Colonic mucosa (tissue), 4 donors: ENCODE measurements around the gene EFNA1. TPM values are rescaled to one million over a fixed set of nuclear protein-coding genes. Genes with fewer than 3 reads are reported as not detected.

Experiments used
- DNase-seq: peaks from one replicate; pipeline ENCODE4 v3.0.0-alpha.2; 2020
- H3K27ac ChIP-seq: fragments of 200-600 bp; one replicate; pipeline ENCODE4 v1.8.0; 2021
- H3K27me3 ChIP-seq: fragments of 200-600 bp; one replicate; pipeline ENCODE4 v1.8.0; 2021
- H3K36me3 ChIP-seq: fragments of 200-600 bp; one replicate; pipeline ENCODE4 v1.8.0; 2021
- H3K4me1 ChIP-seq: fragments of 200-600 bp; one replicate; pipeline ENCODE4 v1.8.0; 2021; ENCODE audit warnings: mild to moderate bottlenecking
- H3K4me3 ChIP-seq: fragments of 200-600 bp; one replicate; pipeline ENCODE4 v1.8.0; 2021
- H3K9ac ChIP-seq, 2 donors: one replicate each; pipeline ENCODE4 v1.7.0; 2013; ENCODE audit warnings: control low read depth in 2 of 2, low read depth in 2 of 2, low read length in 2 of 2
- H3K9me3 ChIP-seq: fragments of 200-600 bp; one replicate; pipeline ENCODE4 v1.8.0; 2021
- CTCF ChIP-seq: fragments of 200-600 bp; IDR thresholded peaks from one replicate; pipeline ENCODE4 v1.8.0; 2022; ENCODE audit warnings: antibody characterized with exemption, mild to moderate bottlenecking
- intact Hi-C: fragments of 100-400 bp; cut with DNase I; formaldehyde crosslinking; loops from one replicate; pipeline ENCODE4 v1.14.1; 2022
- total RNA-seq, 2 donors: library from RNA; stranded (reverse); fragmentation: NEBNext Ultra II Directional in 1 of 2; extraction: Animal tissue kit (Norgen Biotek cat#: 25700) in 1 of 2; gene quantifications; one replicate each; pipeline ENCODE4 v1.2.1, GENCODE V29; 2021
- donor health status: healthy.
- donor health status: DM: no; HTN: no; CAD: no.
- donor health status: DM: no; HTN: no; CAD: no.

The EFNA1 gene
- total RNA-seq, 2 donors from 2014 or later, result 61.3 to 125 TPM

GRCh38 chr1:155173478-155174323, 46.0 kb downstream of the EFNA1 start, which contains the start of gene TRIM46:
Gene TRIM46, plus strand, starts transcription at chr1:155173849. Its CDS starts 118 bp downstream, at chr1:155173967.
- peak within 1 kb of the TSS; percentile 90 for H3K4me3 ChIP-seq
- H3K4me1 ChIP-seq, result peaks cover 13% of the 10 kb centered on the region
- peak; percentile 45 for DNase-seq
- no peaks in the 10 kb centered on the region for H3K9me3 ChIP-seq
- intact Hi-C loops, result no loop called here
- H3K36me3 ChIP-seq, result peaks cover 7% of the 10 kb centered on the region
- no peak for TF ChIP-seq CTCF
- peak within 1 kb of the TSS; percentile 89 for H3K27ac ChIP-seq
- peak within 1 kb of the TSS; percentile 86 to 90 for H3K9ac ChIP-seq
- no peaks in the 10 kb centered on the region for H3K27me3 ChIP-seq

- no peak overlapping the region for H3K27ac ChIP-seq
- no peak for TF ChIP-seq CTCF
- peaks cover 13% of the 10 kb centered on the region for H3K4me1 ChIP-seq
- H3K27me3 ChIP-seq, result no peaks in the 10 kb centered on the region
- peak overlapping the region; percentile 90 for H3K4me3 ChIP-seq
- no peaks in the 10 kb centered on the region for H3K9me3 ChIP-seq
- H3K36me3 ChIP-seq, result peaks cover 3% of the 10 kb centered on the region
- DNase-seq, result peak; percentile 34
- intact Hi-C loops, result no loop called here
- peak overlapping the region; percentile 1 to 48 for H3K9ac ChIP-seq
Observed at GRCh38 chr1:155174324-155175280, 46.9 kb downstream of the EFNA1 start.

GRCh38 chr1:155175281-155175926, 47.7 kb downstream of the EFNA1 start:
- TF ChIP-seq CTCF, result no peak
- intact Hi-C loops, result no loop called here
- DNase-seq, result peak; percentile 23
- H3K36me3 ChIP-seq, result no peaks in the 10 kb centered on the region
- H3K4me1 ChIP-seq, result peaks cover 13% of the 10 kb centered on the region
- H3K4me3 ChIP-seq, result no peak overlapping the region
- no peak overlapping the region for H3K27ac ChIP-seq
- no peaks in the 10 kb centered on the region for H3K27me3 ChIP-seq
- no peak overlapping the region for H3K9ac ChIP-seq
- H3K9me3 ChIP-seq, result no peaks in the 10 kb centered on the region

GRCh38 chr1:155175927-155176371, 48.3 kb downstream of the EFNA1 start:
- intact Hi-C loops, result no loop called here
- DNase-seq, result peak; percentile 31

More at GRCh38 chr1:155175927-155176371, 48.3 kb downstream of the EFNA1 start:
- Histone ChIP-seq H3K4me3 (no peak overlapping the region), H3K9me3 (no peaks in the 10 kb centered on the region), H3K27ac (no peak overlapping the region), H3K27me3 (no peaks in the 10 kb centered on the region), H3K4me1 (peaks cover 13% of the 10 kb centered on the region), H3K36me3 (no peaks in the 10 kb centered on the region), H3K9ac (no peak overlapping the region)
- TF ChIP-seq CTCF, result no peak
